Femur (tissue), 1 donor: ENCODE measurements around the gene LIN54.
"Not testable (repeated sequence)": the region's sequence is repeated elsewhere in the genome, so short reads cannot be mapped to it uniquely, and the experiment has no call there.

Source experiments
- DNase-seq: peaks from one replicate; pipeline ENCODE4 v3.0.0-alpha.2; 2017

LIN54 gene

GRCh38 chr4:83011689-83012199 is 1.1 kb upstream of the LIN54 start:
- no peak for DNase-seq

GRCh38 chr4:83010111-83010521 is 507 bp downstream of the LIN54 start:
- DNase-seq: no peak

GRCh38 chr4:83009529-83009928 is 1.1 kb downstream of the LIN54 start:
- DNase-seq: no peak

GRCh38 chr4:83003044-83003791 is 7.4 kb downstream of the LIN54 start:
- DNase-seq: not testable (repeated sequence)

GRCh38 chr4:83002329-83002728 is 8.3 kb downstream of the LIN54 start:
- no peak for DNase-seq

- no peak for DNase-seq
These were observed 11.7 kb downstream of the LIN54 start for GRCh38 chr4:82998898-82999297.

GRCh38 chr4:82994834-82995233 is 15.8 kb downstream of the LIN54 start:
- DNase-seq: no peak

GRCh38 chr4:82989575-82990429 is 20.8 kb downstream of the LIN54 start:
- no peak for DNase-seq

GRCh38 chr4:82988323-82988832 is 22.2 kb downstream of the LIN54 start:
- DNase-seq: no peak

GRCh38 chr4:82987519-82987918 is 23.1 kb downstream of the LIN54 start:
- not testable (repeated sequence) for DNase-seq

- DNase-seq: no peak
These were observed 26.2 kb downstream of the LIN54 start for GRCh38 chr4:82984459-82984858.

GRCh38 chr4:82983444-82983843 is 27.2 kb downstream of the LIN54 start:
- no peak for DNase-seq

GRCh38 chr4:82981138-82981537 is 29.5 kb downstream of the LIN54 start:
- no peak for DNase-seq

GRCh38 chr4:82975792-82976191 is 34.8 kb downstream of the LIN54 start:
- no peak for DNase-seq

- DNase-seq: no peak
These were observed 41.2 kb downstream of the LIN54 start for GRCh38 chr4:82969414-82969813.

- DNase-seq: no peak
These were observed 41.7 kb downstream of the LIN54 start for GRCh38 chr4:82968972-82969371.

- no peak for DNase-seq
These were observed 44.9 kb downstream of the LIN54 start for GRCh38 chr4:82965763-82966162.

- DNase-seq: no peak
These were observed 53.6 kb downstream of the LIN54 start for GRCh38 chr4:82957045-82957444.

- no peak for DNase-seq
These were observed 56.4 kb downstream of the LIN54 start for GRCh38 chr4:82954212-82954611.

- no peak for DNase-seq
These were observed 59.4 kb downstream of the LIN54 start for GRCh38 chr4:82951196-82951595.

- DNase-seq: no peak
These were observed 61.9 kb downstream of the LIN54 start for GRCh38 chr4:82948647-82949204.

GRCh38 chr4:82947498-82947897 is 63.1 kb downstream of the LIN54 start:
- DNase-seq: no peak

- DNase-seq: no peak
These were observed 71.2 kb downstream of the LIN54 start for GRCh38 chr4:82939414-82939813.
